ENCODE data around the gene MMS22L. TPM values are rescaled to one million over a fixed set of nuclear protein-coding genes. Genes with fewer than 3 reads are reported as not detected.

Gene MMS22L
- total RNA-seq, 2 experiments from 2014 or later: 34.1 to 34.7 TPM

- DNase-seq (no peak), ATAC-seq (no peak)
- intact Hi-C loops (cut with micrococcal nuclease): no loop called here
- no peak for TF ChIP-seq CTCF (IDR thresholded peaks at IDR 0.05)
- Mint-ChIP-seq H3K4me1 (ENCODE audit: low read depth) (no peaks in the 10 kb centered on the region), H3K4me3 (no peak overlapping the region), H3K9me3 (no peaks in the 10 kb centered on the region), H3K36me3 (ENCODE audit: low read depth) (peaks cover 10% of the 10 kb centered on the region), H3K27me3 (no peaks in the 10 kb centered on the region), H3K27ac (no peak overlapping the region)
- ChIA-PET CTCF (interaction anchor here (3.8 kb wide), 1 partner anchor 28 kb away, joined by 12 read pairs; no protein-coding TSS in a partner anchor), POLR2A (no interaction called here)
These were observed 68.3 kb downstream of the MMS22L start for GRCh38 chr6:97214671-97215070.

- Mint-ChIP-seq H3K9me3 (no peaks in the 10 kb centered on the region), H3K4me1 (ENCODE audit: low read depth) (no peaks in the 10 kb centered on the region), H3K27ac (no peak overlapping the region), H3K4me3 (no peak overlapping the region), H3K36me3 (ENCODE audit: low read depth) (peaks cover 7% of the 10 kb centered on the region), H3K27me3 (no peaks in the 10 kb centered on the region)
- ChIA-PET CTCF (no interaction called here), POLR2A (no interaction called here)
- intact Hi-C loops (cut with micrococcal nuclease): no loop called here
- ATAC-seq (no peak), DNase-seq (no peak)
- TF ChIP-seq CTCF (IDR thresholded peaks at IDR 0.05): no peak
These were observed 75.6 kb downstream of the MMS22L start for GRCh38 chr6:97207383-97207782.

- ChIA-PET CTCF (no interaction called here), POLR2A (no interaction called here)
- H3K27me3 Mint-ChIP-seq: no peaks in the 10 kb centered on the region
- ATAC-seq (no peak), DNase-seq (no peak)
- no peak overlapping the region for H3K4me3 Mint-ChIP-seq
- H3K4me1 Mint-ChIP-seq (ENCODE audit: low read depth): no peaks in the 10 kb centered on the region
- no peak overlapping the region for H3K27ac Mint-ChIP-seq
- TF ChIP-seq CTCF (IDR thresholded peaks at IDR 0.05): no peak
- intact Hi-C loops (cut with micrococcal nuclease): no loop called here
- H3K36me3 Mint-ChIP-seq (ENCODE audit: low read depth): peaks cover 7% of the 10 kb centered on the region
- H3K9me3 Mint-ChIP-seq: no peaks in the 10 kb centered on the region
These were observed 77.0 kb downstream of the MMS22L start for GRCh38 chr6:97205966-97206365.

GRCh38 chr6:97203343-97203742, 79.7 kb downstream of the MMS22L start:
- POLR2A ChIA-PET: no interaction called here

GRCh38 chr6:97198046-97198565, 84.9 kb downstream of the MMS22L start:
- POLR2A ChIA-PET: no interaction called here

More at GRCh38 chr6:97203343-97203742, 79.7 kb downstream of the MMS22L start:
- no peak overlapping the region for H3K4me3 Mint-ChIP-seq
- no peak overlapping the region for H3K27ac Mint-ChIP-seq
- no peak for TF ChIP-seq CTCF (IDR thresholded peaks at IDR 0.05)
- DNase-seq (no peak), ATAC-seq (no peak)
- H3K36me3 Mint-ChIP-seq (ENCODE audit: low read depth): peaks cover 13% of the 10 kb centered on the region
- CTCF ChIA-PET: interaction anchor here (1.1 to 6.4 kb wide), 2 partner anchors 17 to 191 kb away, joined by 4 to 31 read pairs; no protein-coding TSS in a partner anchor
- H3K4me1 Mint-ChIP-seq (ENCODE audit: low read depth): no peaks in the 10 kb centered on the region
- intact Hi-C loops (cut with micrococcal nuclease): no loop called here
- H3K27me3 Mint-ChIP-seq: no peaks in the 10 kb centered on the region
- no peaks in the 10 kb centered on the region for H3K9me3 Mint-ChIP-seq

More at GRCh38 chr6:97198046-97198565, 84.9 kb downstream of the MMS22L start:
- Mint-ChIP-seq H3K27ac (no peak overlapping the region), H3K4me3 (no peak overlapping the region), H3K9me3 (no peaks in the 10 kb centered on the region), H3K27me3 (no peaks in the 10 kb centered on the region), H3K36me3 (ENCODE audit: low read depth) (peaks cover 15% of the 10 kb centered on the region), H3K4me1 (ENCODE audit: low read depth) (no peaks in the 10 kb centered on the region)
- DNase-seq: no peak
- TF ChIP-seq CTCF (IDR thresholded peaks at IDR 0.05): no peak
- no peak for ATAC-seq
- CTCF ChIA-PET: interaction anchor here (3.1 kb wide), 1 partner anchor 12 kb away, joined by 16 read pairs; no protein-coding TSS in a partner anchor
- intact Hi-C loops (cut with micrococcal nuclease): no loop called here

Data from activated CD8-positive, alpha-beta T cell treated with anti-CD3 and anti-CD28 coated beads for 36 hours (primary cell).